ENCODE results near the gene CISTR.

- no peak for TF ChIP-seq CTCF (IDR thresholded peaks at IDR 0.05; ENCODE audit: borderline replicate concordance, extremely low read depth, low read length, poor library complexity, severe bottlenecking)
- no peak for TF ChIP-seq EZH2 (IDR thresholded peaks at IDR 0.05; ENCODE audit: borderline replicate concordance, low read depth, low read length, severe bottlenecking)
Measured at GRCh38 chr12:53696655-53697331, 55.0 kb downstream of the CISTR start.

All from DND-41 (cell line).